Endodermal cell (in vitro differentiated cells): Measurements from ENCODE around the gene CTNND2. TPM values are rescaled to one million over a fixed set of nuclear protein-coding genes. Genes with fewer than 3 reads are reported as not detected.
A peak's percentile ranks its signal among the peaks of the same experiment; 100 is the strongest.

Experiments used
- DNase-seq: peaks from one replicate; pipeline ENCODE4 v3.0.0-alpha.2; 2017
- H3K27ac ChIP-seq: 2 replicates; pipeline ENCODE4 v1.5.1; 2013; ENCODE audit warnings: mild to moderate bottlenecking, low read depth, low read length, moderate library complexity
- H3K27me3 ChIP-seq: 2 replicates; pipeline ENCODE4 v1.6.1; 2013; ENCODE audit warnings: mild to moderate bottlenecking, low read length, moderate library complexity; ENCODE audit not compliant: insufficient read depth, control insufficient read depth, poor library complexity, severe bottlenecking
- H3K36me3 ChIP-seq: 2 replicates; pipeline ENCODE4 v1.7.0; 2013; ENCODE audit warnings: mild to moderate bottlenecking, low read length, moderate library complexity; ENCODE audit not compliant: control insufficient read depth, insufficient read depth
- H3K4me1 ChIP-seq: one replicate; pipeline ENCODE4 v1.7.0; 2013; ENCODE audit warnings: low read length; ENCODE audit not compliant: control insufficient read depth, insufficient read depth
- H3K4me3 ChIP-seq: 2 replicates; pipeline ENCODE4 v1.5.1; 2013; ENCODE audit warnings: mild to moderate bottlenecking, low read length, moderate library complexity
- H3K9ac ChIP-seq: 2 replicates; pipeline ENCODE4 v1.6.1; 2013; ENCODE audit warnings: mild to moderate bottlenecking, low read length, moderate library complexity; ENCODE audit not compliant: poor library complexity, severe bottlenecking; ENCODE audit errors: extremely low read depth
- H3K9me3 ChIP-seq: 2 replicates; pipeline ENCODE4 v1.6.1; 2013; ENCODE audit warnings: mild to moderate bottlenecking, low read length, moderate library complexity; ENCODE audit not compliant: control insufficient read depth
- H3K27ac Mint-ChIP-seq: 2 replicates; pipeline ENCODE4 v1.8.0; 2020; ENCODE audit warnings: mixed read lengths
- H3K27me3 Mint-ChIP-seq: 2 replicates; pipeline ENCODE4 v1.8.0; 2021; ENCODE audit warnings: mild to moderate bottlenecking, mixed read lengths; ENCODE audit not compliant: insufficient read depth
- H3K36me3 Mint-ChIP-seq: 2 replicates; pipeline ENCODE4 v1.8.0; 2020; ENCODE audit warnings: low read depth, mixed read lengths
- H3K4me1 Mint-ChIP-seq: 2 replicates; pipeline ENCODE4 v1.8.0; 2020; ENCODE audit warnings: mixed read lengths
- H3K4me3 Mint-ChIP-seq: 2 replicates; pipeline ENCODE4 v1.8.0; 2020; ENCODE audit warnings: mild to moderate bottlenecking, moderate library complexity, mixed read lengths
- H3K9me3 Mint-ChIP-seq: 2 replicates; pipeline ENCODE4 v1.8.0; 2020; ENCODE audit warnings: mild to moderate bottlenecking, mixed read lengths
- WGBS, 2 experiments: methylation state at CpG; one replicate each; pipeline versions ENCODE4 v1.1.5 to v1.1.7; 2013; ENCODE audit warnings: missing lambda C conversion rate in 2 of 2, mixed read lengths in 1 of 2; ENCODE audit not compliant: insufficient coverage in 1 of 2, insufficient read length in 1 of 2; 5-methylcytosine and 5-hydroxymethylcytosine counted together
- total RNA-seq, 2 donors: library from RNA; stranded (reverse); fragmentation: NEBNext Ultra II Directional in 1 of 2; extraction: Animal tissue kit (Norgen Biotek cat#: 25700) in 1 of 2; gene quantifications; 2 replicates in 1 of 2; 3 replicates in 1 of 2; pipeline ENCODE4 v1.2.1, GENCODE V29; 2021
- TF ChIP-seq, protein P1 (sequence below): fragments of 200-600 bp; sonication (generic); conservative IDR thresholded peaks from 2 replicates; pipeline ENCODE4 v1.5.0; 2021; ENCODE audit warnings: antibody characterized with exemption, mild to moderate bottlenecking

The CTNND2 gene
- total RNA-seq, 2 donors from 2014 or later: 6.5 to 10.3 TPM

DNA sequence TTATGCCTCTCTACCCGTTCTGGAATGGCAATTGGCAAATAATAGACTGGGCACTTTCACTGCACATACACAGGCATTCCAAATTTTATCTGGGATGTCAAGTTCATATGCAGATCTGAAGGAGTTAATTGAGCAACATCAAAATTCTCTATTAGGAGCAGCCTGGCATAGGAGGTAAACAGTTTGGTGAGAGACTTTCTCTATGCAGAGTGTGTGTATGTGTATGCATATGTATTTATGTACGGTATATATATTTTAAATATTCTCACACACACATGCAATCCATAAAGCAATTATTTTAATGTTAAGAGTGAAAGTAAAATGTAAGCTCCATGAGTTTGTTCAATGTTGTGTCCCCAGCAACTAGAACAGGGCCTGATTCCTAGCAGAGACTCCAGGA is 517.8 kb downstream of the CTNND2 start:
- H3K27me3 Mint-ChIP-seq: peaks cover 66% of the 10 kb centered on the region

DNA sequence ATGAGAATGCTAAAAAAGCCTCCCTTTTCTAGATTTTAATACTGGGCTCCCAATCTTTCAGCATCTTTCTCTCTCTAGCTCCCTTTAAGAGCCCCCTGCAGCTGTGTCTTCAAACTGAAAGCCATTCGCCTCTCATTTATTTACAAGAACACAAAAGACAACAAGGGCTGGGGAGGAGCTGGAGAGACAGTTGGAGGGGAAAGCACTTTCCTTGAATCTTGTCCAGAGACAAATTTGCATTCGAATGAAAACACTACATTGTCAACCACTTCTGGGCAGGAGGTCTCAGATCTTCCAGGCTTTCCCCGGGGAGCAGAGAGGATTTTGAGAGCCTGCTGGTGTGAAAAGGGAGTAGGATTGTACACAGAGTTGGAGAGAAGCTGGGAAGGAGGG is 518.3 kb downstream of the CTNND2 start:
- Histone ChIP-seq H3K27me3 (peaks cover 64% of the 10 kb centered on the region), H3K9me3 (no peaks in the 10 kb centered on the region), H3K4me3 (peak overlapping the region; percentile 70), H3K36me3 (no peaks in the 10 kb centered on the region), H3K9ac (no peak overlapping the region), H3K4me1 (no peaks in the 10 kb centered on the region), H3K27ac (peak overlapping the region; percentile 55)
- Mint-ChIP-seq H3K9me3 (no peaks in the 10 kb centered on the region), H3K27me3 (peaks cover 71% of the 10 kb centered on the region), H3K27ac (no peak overlapping the region), H3K4me1 (peaks cover 13% of the 10 kb centered on the region), H3K4me3 (peak overlapping the region; percentile 45), H3K36me3 (no peaks in the 10 kb centered on the region)
- WGBS, 2 experiments: 0 to 2% methylated on average over 1 to 3 of the region's 3 CpGs
- peak; percentile 83 for DNase-seq
- TF ChIP-seq, protein P1, sequence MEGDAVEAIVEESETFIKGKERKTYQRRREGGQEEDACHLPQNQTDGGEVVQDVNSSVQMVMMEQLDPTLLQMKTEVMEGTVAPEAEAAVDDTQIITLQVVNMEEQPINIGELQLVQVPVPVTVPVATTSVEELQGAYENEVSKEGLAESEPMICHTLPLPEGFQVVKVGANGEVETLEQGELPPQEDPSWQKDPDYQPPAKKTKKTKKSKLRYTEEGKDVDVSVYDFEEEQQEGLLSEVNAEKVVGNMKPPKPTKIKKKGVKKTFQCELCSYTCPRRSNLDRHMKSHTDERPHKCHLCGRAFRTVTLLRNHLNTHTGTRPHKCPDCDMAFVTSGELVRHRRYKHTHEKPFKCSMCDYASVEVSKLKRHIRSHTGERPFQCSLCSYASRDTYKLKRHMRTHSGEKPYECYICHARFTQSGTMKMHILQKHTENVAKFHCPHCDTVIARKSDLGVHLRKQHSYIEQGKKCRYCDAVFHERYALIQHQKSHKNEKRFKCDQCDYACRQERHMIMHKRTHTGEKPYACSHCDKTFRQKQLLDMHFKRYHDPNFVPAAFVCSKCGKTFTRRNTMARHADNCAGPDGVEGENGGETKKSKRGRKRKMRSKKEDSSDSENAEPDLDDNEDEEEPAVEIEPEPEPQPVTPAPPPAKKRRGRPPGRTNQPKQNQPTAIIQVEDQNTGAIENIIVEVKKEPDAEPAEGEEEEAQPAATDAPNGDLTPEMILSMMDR: no peak

More for the DNA sequence above, 517.8 kb downstream of the CTNND2 start:
- Histone ChIP-seq H3K27me3 (peaks cover 64% of the 10 kb centered on the region), H3K9me3 (no peaks in the 10 kb centered on the region), H3K36me3 (no peaks in the 10 kb centered on the region), H3K4me3 (no peak overlapping the region), H3K4me1 (no peaks in the 10 kb centered on the region), H3K27ac (peak overlapping the region; percentile 55), H3K9ac (no peak overlapping the region)
- 18% methylated on average over 1 of the region's 2 CpGs; no CpG with 5 or more reads in 1 of the 2 experiments for WGBS, 2 experiments
- Mint-ChIP-seq H3K4me1 (peaks cover 13% of the 10 kb centered on the region), H3K36me3 (no peaks in the 10 kb centered on the region), H3K4me3 (peak overlapping the region; percentile 45), H3K27ac (no peak overlapping the region), H3K9me3 (no peaks in the 10 kb centered on the region)
- TF ChIP-seq, protein P1: no peak
- no peak for DNase-seq

DNA sequence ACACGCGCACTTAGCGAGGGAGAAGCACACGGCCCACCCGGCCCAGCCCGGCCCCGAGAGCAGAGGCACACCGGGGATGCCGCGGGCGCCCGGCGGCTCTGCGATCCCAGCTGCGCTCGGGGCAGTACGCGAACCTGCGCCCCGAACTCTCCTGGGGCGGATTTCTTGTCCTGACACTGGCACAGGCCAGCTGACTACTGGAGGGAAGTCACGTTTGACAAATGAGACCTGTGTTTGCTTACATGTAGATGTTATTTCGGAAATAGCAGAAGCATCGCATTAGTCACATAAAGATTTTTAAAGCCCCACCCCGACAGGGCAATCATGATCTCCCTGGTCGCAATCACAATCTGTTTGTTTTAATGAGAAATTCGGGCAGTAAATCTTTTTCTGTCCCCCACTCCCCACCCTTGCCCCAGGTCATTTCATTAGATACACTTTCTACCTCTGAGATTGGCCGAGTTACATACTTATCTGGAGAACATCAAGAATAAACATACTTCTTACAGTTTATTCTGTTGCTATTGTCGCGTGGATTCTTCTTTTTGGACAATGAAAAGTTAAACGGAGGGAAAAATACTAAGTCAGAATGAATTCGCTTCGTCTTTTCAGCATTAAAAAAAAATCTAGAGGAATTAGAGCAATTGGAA is 518.9 kb downstream of the CTNND2 start:
- no peaks in the 10 kb centered on the region for H3K4me1 ChIP-seq
- peak overlapping the region; percentile 55 for H3K27ac ChIP-seq
- H3K36me3 Mint-ChIP-seq: no peaks in the 10 kb centered on the region
- H3K9ac ChIP-seq: no peak overlapping the region
- TF ChIP-seq, protein P1: no peak
- WGBS, 2 experiments: 2% methylated on average over 25 to 33 of the region's 33 CpGs
- DNase-seq: peak; percentile 68
- no peaks in the 10 kb centered on the region for H3K9me3 ChIP-seq
- H3K9me3 Mint-ChIP-seq: no peaks in the 10 kb centered on the region
- no peak overlapping the region for H3K27ac Mint-ChIP-seq
- H3K4me1 Mint-ChIP-seq: peaks cover 13% of the 10 kb centered on the region
- H3K36me3 ChIP-seq: no peaks in the 10 kb centered on the region
- peaks cover 64% of the 10 kb centered on the region for H3K27me3 ChIP-seq
- peak overlapping the region; percentile 45 for H3K4me3 Mint-ChIP-seq
- H3K27me3 Mint-ChIP-seq: peaks cover 72% of the 10 kb centered on the region
- H3K4me3 ChIP-seq: peak overlapping the region; percentile 70
